NB4 (cell line): Measurements from ENCODE around the gene RPP38.

Source experiments
- CTCF ChIP-seq: IDR thresholded peaks from one replicate; pipeline ENCODE4 v1.5.1; 2012; ENCODE audit warnings: low read depth, low read length
- MAX ChIP-seq: IDR thresholded peaks from 2 replicates; pipeline ENCODE4 v1.6.1; 2011; ENCODE audit warnings: low read depth, low read length
- POLR2A ChIP-seq: IDR thresholded peaks from 2 replicates; pipeline ENCODE4 v1.6.1; 2011; ENCODE audit warnings: mild to moderate bottlenecking; ENCODE audit not compliant: insufficient read length; ENCODE audit errors: extremely low read depth

GRCh38 chr10:15137036-15137359 lies 39.8 kb downstream of the RPP38 start:
- TF ChIP-seq CTCF (no peak), MAX (no peak), POLR2A (no peak)
